Vagina (tissue), 2 donors: Measurements from ENCODE around the gene NYNRIN. TPM values are rescaled to one million over a fixed set of nuclear protein-coding genes. Genes with fewer than 3 reads are reported as not detected.

Experiments used
- DNase-seq, 2 donors: peaks; one replicate each; pipeline ENCODE4 v3.0.0-alpha.2; 2017; ENCODE audit errors: extremely low spot score in 2 of 2
- H3K27ac ChIP-seq: fragments of 200-600 bp; sonication (generic); one replicate; pipeline ENCODE4 v1.5.1; 2019
- H3K27me3 ChIP-seq: fragments of 200-600 bp; sonication (generic); one replicate; pipeline ENCODE4 v1.5.1; 2019
- H3K36me3 ChIP-seq, 2 donors: fragments of 200-600 bp; sonication (generic); one replicate each; pipeline ENCODE4 v1.5.1; 2017 to 2019
- H3K4me1 ChIP-seq: fragments of 200-600 bp; sonication (generic); one replicate; pipeline ENCODE4 v1.5.1; 2019
- H3K4me3 ChIP-seq, 2 donors: fragments of 200-600 bp; sonication (generic); 1 replicate in 1 of 2; 2 replicates in 1 of 2; pipeline ENCODE4 v1.5.1; 2016 to 2019
- H3K9me3 ChIP-seq: fragments of 200-600 bp; sonication (generic); one replicate; pipeline ENCODE4 v1.5.1; 2019
- POLR2A ChIP-seq, 2 donors: fragments of 450-650 bp; IDR thresholded peaks; one replicate each; pipeline ENCODE4 v1.6.1; 2017; ENCODE audit warnings: antibody characterized with exemption in 2 of 2, mild to moderate bottlenecking in 2 of 2, moderate library complexity in 2 of 2
- POLR2AphosphoS5 ChIP-seq, 2 donors: sonication (generic); formaldehyde crosslinking; IDR thresholded peaks; one replicate each; pipeline ENCODE4 v1.9.0; 2017; ENCODE audit warnings: antibody characterized with exemption in 2 of 2, mild to moderate bottlenecking in 2 of 2, low read depth in 1 of 2; ENCODE audit not compliant: insufficient read depth in 1 of 2
- intact Hi-C: fragments of 100-400 bp; cut with DNase I; formaldehyde crosslinking; loops from one replicate; pipeline ENCODE4 v1.15.1; 2023
- total RNA-seq: library from RNA; depleted of rRNA; stranded (reverse); fragments of >200 nt; gene quantifications from one replicate; pipeline ENCODE4 v1.2.3, GENCODE V29; 2016
- TF ChIP-seq, protein P1 (sequence below), 3 experiments: fragments of 450-650 bp in 2 of 3; fragments of 200-600 bp in 1 of 3; sonication (generic) in 1 of 3; IDR thresholded peaks; one replicate each; pipeline ENCODE4 v1.5.1; 2017 to 2019; ENCODE audit warnings: antibody characterized with exemption in 3 of 3, mild to moderate bottlenecking in 2 of 3, moderate library complexity in 2 of 3

Gene NYNRIN
- total RNA-seq, 1 donor from 2014 or later: 14.7 TPM

DNA sequence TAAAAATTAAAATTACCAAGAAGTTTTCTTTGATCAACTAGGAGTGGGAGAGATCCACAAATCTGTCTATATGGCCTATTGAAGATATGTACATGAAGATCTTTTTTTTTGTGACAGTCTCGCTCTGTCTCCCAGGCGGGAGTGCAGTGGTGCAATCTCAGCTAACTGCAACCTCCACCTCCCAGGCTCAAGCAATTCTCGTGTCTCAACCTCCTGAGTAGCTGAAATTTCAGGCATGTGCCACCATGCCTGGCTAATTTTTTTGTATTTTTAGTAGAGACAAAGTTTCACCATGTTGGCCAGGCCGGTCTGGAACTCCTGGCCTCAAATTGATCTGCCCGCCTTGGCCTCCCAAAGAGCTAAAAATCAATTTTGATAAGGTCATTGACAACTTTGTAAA, 35.4 kb upstream of the NYNRIN start:
- TF ChIP-seq POLR2AphosphoS5 (IDR thresholded peaks at IDR 0.05; ENCODE audit: insufficient read depth in 1 of 2, low read depth in 1 of 2) (no peak), POLR2A (IDR thresholded peaks at IDR 0.05) (no peak)
- TF ChIP-seq, protein P1, sequence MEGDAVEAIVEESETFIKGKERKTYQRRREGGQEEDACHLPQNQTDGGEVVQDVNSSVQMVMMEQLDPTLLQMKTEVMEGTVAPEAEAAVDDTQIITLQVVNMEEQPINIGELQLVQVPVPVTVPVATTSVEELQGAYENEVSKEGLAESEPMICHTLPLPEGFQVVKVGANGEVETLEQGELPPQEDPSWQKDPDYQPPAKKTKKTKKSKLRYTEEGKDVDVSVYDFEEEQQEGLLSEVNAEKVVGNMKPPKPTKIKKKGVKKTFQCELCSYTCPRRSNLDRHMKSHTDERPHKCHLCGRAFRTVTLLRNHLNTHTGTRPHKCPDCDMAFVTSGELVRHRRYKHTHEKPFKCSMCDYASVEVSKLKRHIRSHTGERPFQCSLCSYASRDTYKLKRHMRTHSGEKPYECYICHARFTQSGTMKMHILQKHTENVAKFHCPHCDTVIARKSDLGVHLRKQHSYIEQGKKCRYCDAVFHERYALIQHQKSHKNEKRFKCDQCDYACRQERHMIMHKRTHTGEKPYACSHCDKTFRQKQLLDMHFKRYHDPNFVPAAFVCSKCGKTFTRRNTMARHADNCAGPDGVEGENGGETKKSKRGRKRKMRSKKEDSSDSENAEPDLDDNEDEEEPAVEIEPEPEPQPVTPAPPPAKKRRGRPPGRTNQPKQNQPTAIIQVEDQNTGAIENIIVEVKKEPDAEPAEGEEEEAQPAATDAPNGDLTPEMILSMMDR (IDR thresholded peaks at IDR 0.05): no peak
- no peak for DNase-seq
- intact Hi-C loops: no loop called here
- Histone ChIP-seq H3K27me3 (no peaks in the 10 kb centered on the region), H3K36me3 (no peaks in the 10 kb centered on the region), H3K4me3 (no peak overlapping the region), H3K27ac (no peak overlapping the region), H3K4me1 (peaks cover 26% of the 10 kb centered on the region), H3K9me3 (no peaks in the 10 kb centered on the region)

DNA sequence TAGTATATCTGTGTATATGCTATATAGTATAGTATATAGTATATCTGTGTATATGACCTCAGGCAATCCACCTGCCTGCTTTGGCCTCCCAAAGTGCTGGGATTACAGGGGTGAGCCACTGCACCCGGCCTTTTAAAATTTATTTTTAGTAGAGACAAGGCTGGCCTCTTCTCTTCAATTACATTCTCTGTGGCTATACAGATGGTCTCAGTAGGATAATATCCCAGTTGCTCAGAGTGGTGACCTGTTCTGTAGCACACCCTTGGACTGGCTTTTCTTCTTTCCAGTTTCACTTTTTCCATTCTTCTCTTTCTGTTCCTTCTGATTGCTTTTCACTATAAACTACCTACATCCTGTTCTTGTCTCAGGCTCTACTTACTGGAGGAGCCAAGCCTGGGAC, 34.0 kb upstream of the NYNRIN start:
- Histone ChIP-seq H3K4me3 (no peak overlapping the region), H3K36me3 (no peaks in the 10 kb centered on the region), H3K27ac (peak overlapping the region; percentile 98), H3K9me3 (no peaks in the 10 kb centered on the region), H3K27me3 (no peaks in the 10 kb centered on the region), H3K4me1 (peaks cover 40% of the 10 kb centered on the region)
- intact Hi-C loops: no loop called here
- DNase-seq: no peak
- TF ChIP-seq POLR2A (IDR thresholded peaks at IDR 0.05) (no peak), POLR2AphosphoS5 (IDR thresholded peaks at IDR 0.05; ENCODE audit: insufficient read depth in 1 of 2, low read depth in 1 of 2) (no peak)
- TF ChIP-seq, protein P1 (IDR thresholded peaks at IDR 0.05): no peak

DNA sequence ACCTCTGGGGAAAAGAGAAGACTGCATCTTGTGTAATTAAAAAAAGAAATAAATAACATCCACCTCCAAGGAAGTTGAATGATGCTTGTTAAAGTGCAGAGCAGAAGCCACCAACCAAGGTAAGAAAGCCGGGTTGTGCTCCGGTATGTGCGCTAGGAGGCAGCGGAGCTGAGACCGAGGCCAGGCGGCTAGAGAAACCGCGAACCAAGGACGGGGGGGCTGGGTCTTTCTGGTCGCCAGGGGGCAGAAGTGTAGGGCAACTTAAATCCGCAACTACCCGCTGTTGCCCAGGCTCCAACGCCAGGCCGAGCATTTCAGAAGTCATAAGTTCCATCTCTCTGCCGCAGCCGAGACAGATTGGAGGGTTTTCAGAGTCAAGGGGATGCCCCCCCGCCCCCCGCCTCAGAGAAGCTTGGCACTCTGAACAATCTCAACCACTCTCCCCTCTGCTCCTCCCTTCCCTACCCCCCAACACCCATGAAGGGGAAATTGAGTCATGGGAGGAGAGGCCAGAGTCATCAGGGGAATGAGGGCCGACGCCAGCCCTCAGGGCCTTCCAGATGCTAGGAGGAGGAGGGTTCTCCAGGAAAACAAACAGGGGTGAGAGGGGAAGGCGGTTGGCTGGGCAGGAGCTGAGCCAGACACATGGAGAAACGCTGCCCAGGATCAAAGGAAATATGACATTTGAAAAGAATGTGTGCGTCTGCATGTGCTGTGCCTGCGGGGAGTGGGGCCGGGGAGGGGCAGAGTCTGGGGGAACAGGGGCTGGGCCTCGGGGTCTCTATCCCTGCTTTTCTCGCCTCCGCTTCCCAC, 33.0 kb upstream of the NYNRIN start:
- Histone ChIP-seq H3K36me3 (no peaks in the 10 kb centered on the region), H3K27me3 (no peaks in the 10 kb centered on the region), H3K9me3 (no peaks in the 10 kb centered on the region), H3K4me3 (peak overlapping the region; percentile 74 to 75), H3K4me1 (peaks cover 50% of the 10 kb centered on the region), H3K27ac (peak overlapping the region; percentile 98)
- TF ChIP-seq, protein P1 (IDR thresholded peaks at IDR 0.05): peak; percentile 71 to 88 (median 78)
- peak in 1 of 2 donors; percentile 15 for TF ChIP-seq POLR2A (IDR thresholded peaks at IDR 0.05)
- peak; percentile 59 to 61 for TF ChIP-seq POLR2AphosphoS5 (IDR thresholded peaks at IDR 0.05; ENCODE audit: insufficient read depth in 1 of 2, low read depth in 1 of 2)
- intact Hi-C loops: loop anchor here (2.0 kb wide), 1 partner anchor 65 kb away; no protein-coding TSS in a partner anchor
- DNase-seq: peak in 1 of 2 donors; percentile 94

DNA sequence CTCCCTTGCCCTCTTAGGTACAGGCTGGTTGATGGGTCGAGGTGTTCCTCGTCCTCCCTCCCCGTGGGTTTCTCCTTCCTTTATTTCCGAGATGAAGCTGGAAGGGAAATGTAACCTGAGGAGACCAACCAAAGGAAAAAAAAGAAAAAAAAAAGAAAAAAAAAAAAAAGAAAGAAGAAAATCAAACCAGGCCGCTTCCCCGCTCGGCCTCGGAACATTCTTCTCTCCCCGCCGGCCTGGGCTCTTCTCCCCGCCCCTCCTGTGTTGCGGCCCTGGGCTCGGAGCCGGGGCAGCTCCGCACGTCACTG, 32.4 kb upstream of the NYNRIN start:
- H3K9me3 ChIP-seq: no peaks in the 10 kb centered on the region
- DNase-seq: no peak
- peak overlapping the region; percentile 74 to 75 for H3K4me3 ChIP-seq
- intact Hi-C loops: loop anchor here (2.0 kb wide), 1 partner anchor 64 kb away; no protein-coding TSS in a partner anchor
- no peaks in the 10 kb centered on the region for H3K27me3 ChIP-seq
- peaks cover 52% of the 10 kb centered on the region for H3K4me1 ChIP-seq
- TF ChIP-seq POLR2A (IDR thresholded peaks at IDR 0.05) (no peak), POLR2AphosphoS5 (IDR thresholded peaks at IDR 0.05; ENCODE audit: insufficient read depth in 1 of 2, low read depth in 1 of 2) (peak in 1 of 2 donors; percentile 93)
- TF ChIP-seq, protein P1 (IDR thresholded peaks at IDR 0.05): no peak
- no peaks in the 10 kb centered on the region for H3K36me3 ChIP-seq
- H3K27ac ChIP-seq: peak overlapping the region; percentile 98
